HG03135 (cell line): Measurements from ENCODE around the gene CCDC9.
"Not testable (repeated sequence)": the region's sequence is repeated elsewhere in the genome, so short reads cannot be mapped to it uniquely, and the experiment has no call there.

Experiments
- ATAC-seq: cut with Tn5 transposase; IDR thresholded peaks from one replicate; pipeline ENCODE4 v1.9.1; 2021; ENCODE audit warnings: mild to moderate bottlenecking, moderate library complexity; ENCODE audit not compliant: unreplicated experiment

CCDC9 gene

GRCh38 chr19:47231215-47232054 lies 24.9 kb upstream of the CCDC9 start:
- no peak for ATAC-seq

GRCh38 chr19:47232422-47233211 lies 23.7 kb upstream of the CCDC9 start:
- ATAC-seq, result no peak

GRCh38 chr19:47236072-47236675 lies 20.2 kb upstream of the CCDC9 start:
- ATAC-seq, result no peak

- ATAC-seq, result no peak
Measured at GRCh38 chr19:47239152-47239551, 17.2 kb upstream of the CCDC9 start.

- ATAC-seq, result no peak
Measured at GRCh38 chr19:47239610-47240296, 16.6 kb upstream of the CCDC9 start.

GRCh38 chr19:47240556-47240955 lies 15.8 kb upstream of the CCDC9 start:
- no peak for ATAC-seq

GRCh38 chr19:47240996-47241918 lies 15.1 kb upstream of the CCDC9 start:
- no peak for ATAC-seq

GRCh38 chr19:47241919-47242577 lies 14.3 kb upstream of the CCDC9 start:
- ATAC-seq, result no peak

- ATAC-seq, result no peak
Measured at GRCh38 chr19:47243364-47243775, 13.0 kb upstream of the CCDC9 start.

- ATAC-seq, result peak; percentile 69
Measured at GRCh38 chr19:47243776-47244547, 12.4 kb upstream of the CCDC9 start.

GRCh38 chr19:47247308-47247990 lies 8.9 kb upstream of the CCDC9 start:
- ATAC-seq, result no peak

- ATAC-seq, result not testable (repeated sequence)
Measured at GRCh38 chr19:47253016-47253415, 3.3 kb upstream of the CCDC9 start.

GRCh38 chr19:47253467-47253881 lies 2.9 kb upstream of the CCDC9 start:
- no peak for ATAC-seq

- no peak for ATAC-seq
Measured at GRCh38 chr19:47253970-47254369, 2.4 kb upstream of the CCDC9 start.

- ATAC-seq, result peak; percentile 67
Measured at GRCh38 chr19:47256693-47257410, 527 bp downstream of the CCDC9 start.

GRCh38 chr19:47257411-47258169 lies 1.3 kb downstream of the CCDC9 start:
- no peak for ATAC-seq

- ATAC-seq, result no peak
Measured at GRCh38 chr19:47258434-47258833, 2.1 kb downstream of the CCDC9 start.
